Measurements from ENCODE around the gene CLN5.

DNA sequence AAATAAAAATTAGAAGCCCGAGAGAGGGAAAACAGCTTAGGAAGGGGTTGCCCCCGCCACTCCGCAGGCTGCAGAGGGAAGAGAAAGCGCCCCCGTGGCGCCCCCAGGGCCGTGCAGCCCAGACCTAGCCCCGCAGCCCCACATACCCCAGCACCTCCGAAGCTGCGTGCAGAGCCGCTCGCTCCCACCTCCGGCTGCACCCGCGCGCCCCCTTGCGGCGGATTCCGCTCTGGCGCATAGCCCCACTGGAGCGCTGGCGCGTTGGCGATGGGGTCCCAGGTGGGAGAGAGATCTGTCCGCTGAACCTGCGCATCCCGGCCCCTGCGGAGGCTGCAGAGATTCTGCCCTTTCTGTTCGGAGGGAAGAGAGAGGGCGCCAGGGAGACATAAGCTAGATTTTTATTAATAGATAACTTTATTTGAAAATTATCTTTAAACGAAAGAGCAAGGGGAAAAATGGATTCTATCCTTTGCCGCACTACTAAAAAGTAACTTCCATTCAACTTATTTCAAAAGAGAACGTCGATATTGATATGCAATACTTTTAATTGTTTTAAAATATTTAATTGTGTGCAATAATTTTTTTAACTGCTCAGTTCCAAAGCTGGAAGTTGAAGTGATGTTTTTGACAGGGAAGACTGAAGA is 11.7 kb upstream of the CLN5 start:
- TF ChIP-seq EZH2 (IDR thresholded peaks at IDR 0.05; ENCODE audit: low read depth), result no peak
- TF ChIP-seq, protein P1, sequence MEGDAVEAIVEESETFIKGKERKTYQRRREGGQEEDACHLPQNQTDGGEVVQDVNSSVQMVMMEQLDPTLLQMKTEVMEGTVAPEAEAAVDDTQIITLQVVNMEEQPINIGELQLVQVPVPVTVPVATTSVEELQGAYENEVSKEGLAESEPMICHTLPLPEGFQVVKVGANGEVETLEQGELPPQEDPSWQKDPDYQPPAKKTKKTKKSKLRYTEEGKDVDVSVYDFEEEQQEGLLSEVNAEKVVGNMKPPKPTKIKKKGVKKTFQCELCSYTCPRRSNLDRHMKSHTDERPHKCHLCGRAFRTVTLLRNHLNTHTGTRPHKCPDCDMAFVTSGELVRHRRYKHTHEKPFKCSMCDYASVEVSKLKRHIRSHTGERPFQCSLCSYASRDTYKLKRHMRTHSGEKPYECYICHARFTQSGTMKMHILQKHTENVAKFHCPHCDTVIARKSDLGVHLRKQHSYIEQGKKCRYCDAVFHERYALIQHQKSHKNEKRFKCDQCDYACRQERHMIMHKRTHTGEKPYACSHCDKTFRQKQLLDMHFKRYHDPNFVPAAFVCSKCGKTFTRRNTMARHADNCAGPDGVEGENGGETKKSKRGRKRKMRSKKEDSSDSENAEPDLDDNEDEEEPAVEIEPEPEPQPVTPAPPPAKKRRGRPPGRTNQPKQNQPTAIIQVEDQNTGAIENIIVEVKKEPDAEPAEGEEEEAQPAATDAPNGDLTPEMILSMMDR (conservative IDR thresholded peaks at IDR 0.05), result peak; percentile 86
